ENCODE measurements around the gene ETFDH. TPM values are rescaled to one million over a fixed set of nuclear protein-coding genes. Genes with fewer than 3 reads are reported as not detected.
"Not testable (repeated sequence)": the region's sequence is repeated elsewhere in the genome, so short reads cannot be mapped to it uniquely, and the experiment has no call there.

Gene ETFDH
- polyA plus RNA-seq, 1 experiment, result 35.2 TPM

GRCh38 chr4:158657291-158657690 is 14.8 kb upstream of the ETFDH start:
- ChIA-PET POLR2A (no interaction called here), CTCF (interaction anchor here (0.7 kb wide), 1 partner anchor 397 kb away, joined by 3 read pairs; no protein-coding TSS in a partner anchor)
- H3K9me3 ChIP-seq (ENCODE audit: control insufficient read depth, insufficient read depth, low read length), result no peaks in the 10 kb centered on the region; the same call in 1 of the 2 replicates
- no peaks in the 10 kb centered on the region for H3K27me3 ChIP-seq (ENCODE audit: control insufficient read depth, insufficient read depth, low read length)
- no peak for DNase-seq (ENCODE audit: low read depth, low spot score)
- no peak overlapping the region for H3K27ac ChIP-seq (ENCODE audit: low read depth, low read length)
- TF ChIP-seq CTCF (IDR thresholded peaks at IDR 0.05; ENCODE audit: low read depth, low read length), result no peak
- H3K4me3 ChIP-seq (ENCODE audit: low read depth, low read length), result no peak overlapping the region

DNA sequence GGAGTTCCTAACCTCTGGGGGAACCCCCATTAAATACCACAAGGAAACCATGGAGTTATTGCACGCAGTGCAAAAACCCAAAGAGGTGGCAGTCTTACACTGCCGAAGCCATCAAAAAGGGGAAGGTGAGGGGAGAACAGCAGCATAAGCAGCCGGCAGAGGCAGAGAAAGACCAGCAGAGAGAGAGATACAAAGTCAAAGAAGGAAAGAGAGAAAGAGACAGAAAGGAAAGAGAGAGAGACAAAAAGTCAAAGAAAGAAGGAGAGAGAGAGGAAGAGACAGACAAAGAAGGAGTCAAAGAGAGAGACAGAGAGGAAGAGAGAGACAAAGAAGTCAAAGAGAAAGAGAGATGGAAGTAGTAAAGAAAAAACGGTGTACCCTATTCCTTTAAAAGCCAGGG is 8.8 kb upstream of the ETFDH start:
- DNase-seq (ENCODE audit: low read depth, low spot score); H3K27me3 ChIP-seq (ENCODE audit: control insufficient read depth, insufficient read depth, low read length); H3K4me3 ChIP-seq (ENCODE audit: low read depth, low read length); H3K27ac ChIP-seq (ENCODE audit: low read depth, low read length); CTCF ChIA-PET; H3K9me3 ChIP-seq (ENCODE audit: control insufficient read depth, insufficient read depth, low read length); POLR2A ChIA-PET: not testable (repeated sequence)

DNA sequence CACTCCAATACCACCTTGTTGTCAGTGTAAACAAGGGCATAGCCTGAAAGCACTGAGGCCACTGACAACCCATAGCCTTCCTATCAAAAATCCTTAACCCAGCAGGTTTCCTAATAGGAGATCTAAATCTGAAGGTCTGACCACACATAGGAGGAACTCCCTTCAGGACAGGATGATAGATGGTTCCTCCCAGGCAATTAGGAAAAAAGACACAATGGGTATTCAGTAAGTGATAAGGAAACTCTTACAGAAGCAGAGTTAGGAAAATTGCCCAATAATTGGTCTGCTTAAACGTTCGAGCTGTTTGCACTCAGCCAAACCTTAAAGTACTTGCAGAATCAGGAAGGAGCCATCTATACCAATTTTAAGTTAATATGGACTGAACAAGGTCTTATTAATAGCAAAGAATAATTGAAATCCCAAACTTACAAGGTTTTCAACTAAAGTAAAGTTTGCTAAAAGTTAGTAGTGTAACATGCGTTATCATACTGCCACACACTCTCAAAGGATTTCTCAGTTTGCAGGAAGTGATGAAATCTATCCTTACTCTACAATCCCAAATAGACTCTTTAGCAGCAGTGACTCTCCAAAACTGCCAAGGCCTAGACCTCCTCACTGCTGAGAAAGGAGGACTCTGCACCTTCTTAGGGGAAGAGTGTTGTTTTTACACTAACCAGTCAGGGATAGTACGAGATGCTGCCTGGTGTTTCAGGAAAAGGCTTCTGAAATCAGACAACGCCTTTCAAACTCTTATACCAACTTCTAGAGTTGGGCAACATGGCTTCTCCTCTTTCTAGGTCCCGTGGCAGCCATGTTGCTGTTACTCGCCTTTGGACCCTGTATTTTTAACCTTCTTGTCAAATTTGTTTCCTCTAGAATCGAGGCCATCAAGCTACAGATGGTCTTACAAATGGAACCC is 8.1 kb upstream of the ETFDH start:
- DNase-seq (ENCODE audit: low read depth, low spot score); H3K4me3 ChIP-seq (ENCODE audit: low read depth, low read length); H3K27me3 ChIP-seq (ENCODE audit: control insufficient read depth, insufficient read depth, low read length); H3K27ac ChIP-seq (ENCODE audit: low read depth, low read length); POLR2A ChIA-PET; CTCF ChIA-PET; H3K9me3 ChIP-seq (ENCODE audit: control insufficient read depth, insufficient read depth, low read length): not testable (repeated sequence)

GRCh38 chr4:158664806-158665205 is 7.3 kb upstream of the ETFDH start:
- TF ChIP-seq CTCF (IDR thresholded peaks at IDR 0.05; ENCODE audit: low read depth, low read length), result no peak
- Histone ChIP-seq H3K9me3 (ENCODE audit: control insufficient read depth, insufficient read depth, low read length) (peaks cover 4% of the 10 kb centered on the region; the same call in 1 of the 2 replicates), H3K27ac (ENCODE audit: low read depth, low read length) (no peak overlapping the region), H3K27me3 (ENCODE audit: control insufficient read depth, insufficient read depth, low read length) (no peaks in the 10 kb centered on the region), H3K4me3 (ENCODE audit: low read depth, low read length) (no peak overlapping the region)
- ChIA-PET POLR2A (no interaction called here), CTCF (interaction anchor here (1.0 kb wide), 1 partner anchor 405 kb away, joined by 3 read pairs; no protein-coding TSS in a partner anchor)
- no peak for DNase-seq (ENCODE audit: low read depth, low spot score)

DNA sequence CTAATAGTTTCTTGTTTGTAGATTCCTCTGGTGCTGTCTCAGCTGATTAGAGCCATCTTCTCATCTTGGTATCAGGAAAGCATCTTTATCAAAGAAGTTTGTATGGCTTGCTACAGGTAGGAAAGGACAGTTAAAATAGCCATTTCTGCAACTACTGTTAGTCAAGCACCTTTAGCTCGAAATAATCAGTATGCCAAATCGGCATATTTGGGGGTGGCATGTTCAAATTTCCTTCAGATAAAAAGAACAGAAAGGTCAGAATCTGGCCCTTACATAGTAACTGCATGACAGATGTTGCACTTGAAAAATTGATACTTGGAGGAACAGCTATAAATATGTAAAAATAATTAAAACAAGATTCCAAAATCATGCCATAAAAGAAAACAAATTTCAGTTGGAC is 5.2 kb upstream of the ETFDH start:
- Histone ChIP-seq H3K27ac (ENCODE audit: low read depth, low read length) (no peak overlapping the region), H3K4me3 (ENCODE audit: low read depth, low read length) (no peak overlapping the region), H3K27me3 (ENCODE audit: control insufficient read depth, insufficient read depth, low read length) (no peaks in the 10 kb centered on the region), H3K9me3 (ENCODE audit: control insufficient read depth, insufficient read depth, low read length) (peaks cover 4% of the 10 kb centered on the region; the same call in 1 of the 2 replicates)
- ChIA-PET POLR2A (no interaction called here), CTCF (interaction anchor here (1.1 to 1.7 kb wide), 2 partner anchors 11 to 406 kb away, joined by 3 to 4 read pairs; no protein-coding TSS in a partner anchor)
- TF ChIP-seq CTCF (IDR thresholded peaks at IDR 0.05; ENCODE audit: low read depth, low read length), result no peak
- DNase-seq (ENCODE audit: low read depth, low spot score), result no peak

- peak; percentile 50 for TF ChIP-seq CTCF (IDR thresholded peaks at IDR 0.05; ENCODE audit: low read depth, low read length)
- no peak for DNase-seq (ENCODE audit: low read depth, low spot score)
- no peak overlapping the region for H3K27ac ChIP-seq (ENCODE audit: low read depth, low read length)
- ChIA-PET CTCF (interaction anchor here (0.7 to 1.1 kb wide), 3 partner anchors 11 to 42 kb away, joined by 3 to 4 read pairs (median 3); no protein-coding TSS in a partner anchor), POLR2A (no interaction called here)
- no peak overlapping the region for H3K4me3 ChIP-seq (ENCODE audit: low read depth, low read length)
- no peaks in the 10 kb centered on the region for H3K27me3 ChIP-seq (ENCODE audit: control insufficient read depth, insufficient read depth, low read length)
- H3K9me3 ChIP-seq (ENCODE audit: control insufficient read depth, insufficient read depth, low read length), result peaks cover 4% of the 10 kb centered on the region; the same call in 1 of the 2 replicates
Observed at GRCh38 chr4:158667651-158668198, 4.4 kb upstream of the ETFDH start.
